ENCODE data around the gene C9orf152.

- TF ChIP-seq POLR2A (IDR thresholded peaks at IDR 0.05) (no peak), CTCF (IDR thresholded peaks at IDR 0.05) (no peak)
Measured at GRCh38 chr9:110185806-110186205, 22.2 kb downstream of the C9orf152 start.

Data from esophagus squamous epithelium (tissue), 4 donors.